OCI-LY3 (cell line): ENCODE measurements around the gene REEP5.

ENCODE experiments used
- H2AFZ ChIP-seq: fragments of 200-600, 300-600 bp; shearing (Covaris generic); 2 replicates; pipeline ENCODE4 v1.6.0; 2014; ENCODE audit warnings: antibody characterized with exemption, low read depth, low read length
- H3K27ac ChIP-seq: fragments of 200-600, 300-600 bp; sonication (generic); 2 replicates; pipeline ENCODE4 v1.5.1; 2014; ENCODE audit warnings: mild to moderate bottlenecking, low read length, moderate library complexity, mixed read lengths
- H3K27me3 ChIP-seq: fragments of 200-600, 300-600 bp; sonication (generic); 2 replicates; pipeline ENCODE4 v1.6.1; 2014; ENCODE audit warnings: low read depth, low read length, mixed read lengths
- H3K36me3 ChIP-seq: fragments of 200-600, 300-600 bp; sonication (generic); replicated peaks from 2 replicates; pipeline ENCODE3; 2014; ENCODE audit warnings: low read depth, low read length, mixed read lengths
- H3K4me1 ChIP-seq: fragments of 300-600, 200-600 bp; sonication (generic); 2 replicates; pipeline ENCODE4 v1.6.1; 2014; ENCODE audit warnings: low read length, mixed read lengths
- H3K4me2 ChIP-seq: fragments of 200-600, 300-600 bp; sonication (generic); 2 replicates; pipeline ENCODE4 v1.6.1; 2014; ENCODE audit warnings: low read length, mixed read lengths
- H3K4me3 ChIP-seq: fragments of 300-600, 200-600 bp; sonication (generic); 2 replicates; pipeline ENCODE4 v1.5.1; 2014; ENCODE audit warnings: antibody characterized with exemption, mild to moderate bottlenecking, low read length, moderate library complexity
- H3K79me2 ChIP-seq: fragments of 300-600, 200-600 bp; shearing (Covaris generic); 2 replicates; pipeline ENCODE4 v1.6.1; 2014; ENCODE audit warnings: mild to moderate bottlenecking, low read length, mixed read lengths
- H3K9ac ChIP-seq: fragments of 300-600, 200-600 bp; shearing (Covaris generic); 2 replicates; pipeline ENCODE4 v1.6.0; 2014; ENCODE audit warnings: mild to moderate bottlenecking, low read length, moderate library complexity
- H3K9me3 ChIP-seq: fragments of 200-600, 300-600 bp; shearing (Covaris generic); 2 replicates; pipeline ENCODE4 v1.6.1; 2014; ENCODE audit warnings: low read length, mixed read lengths; ENCODE audit not compliant: insufficient read depth
- H4K20me1 ChIP-seq: fragments of 200-600, 300-600 bp; sonication (generic); 2 replicates; pipeline ENCODE4 v1.6.1; 2016; ENCODE audit warnings: low read length, mixed read lengths; ENCODE audit not compliant: insufficient read depth
- EZH2phosphoT487 ChIP-seq: fragments of 200-600 bp; shearing (Covaris generic); IDR thresholded peaks from 2 replicates; pipeline ENCODE4 v1.6.1; 2018; ENCODE audit warnings: antibody characterized with exemption, mixed run types, low read depth
- TF ChIP-seq, protein P1 (sequence below): fragments of 200-600, 300-600 bp; sonication (generic); IDR thresholded peaks from 2 replicates; pipeline ENCODE4 v1.5.1; 2014; ENCODE audit warnings: antibody characterized with exemption, low read length, low read depth

REEP5 gene

DNA sequence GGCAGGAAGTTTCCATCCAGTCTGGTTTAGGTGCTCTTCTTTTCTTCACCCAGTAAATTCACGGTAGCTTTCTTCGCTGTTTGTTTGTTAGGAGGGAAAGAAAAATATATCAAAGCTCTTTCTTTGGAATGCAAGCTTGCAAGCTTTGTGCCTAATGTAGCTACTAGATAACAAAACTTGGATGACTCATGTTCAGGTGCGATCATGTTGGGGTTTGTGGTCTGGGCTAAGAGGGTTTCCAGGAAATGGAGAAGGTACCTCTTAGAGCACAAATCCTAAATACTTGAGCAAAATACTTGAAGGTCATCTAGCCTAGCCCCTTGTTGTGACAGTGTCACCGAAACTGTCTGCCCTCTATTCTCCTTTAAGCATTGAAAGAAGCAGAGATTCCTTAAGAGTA, 43.3 kb downstream of the REEP5 start:
- H3K9me3 ChIP-seq = no peaks in the 10 kb centered on the region
- 0 out of 2 replicates have a peak, but pooled peaks cover 4% of the 10 kb centered on the region for H4K20me1 ChIP-seq
- TF ChIP-seq, protein P1, sequence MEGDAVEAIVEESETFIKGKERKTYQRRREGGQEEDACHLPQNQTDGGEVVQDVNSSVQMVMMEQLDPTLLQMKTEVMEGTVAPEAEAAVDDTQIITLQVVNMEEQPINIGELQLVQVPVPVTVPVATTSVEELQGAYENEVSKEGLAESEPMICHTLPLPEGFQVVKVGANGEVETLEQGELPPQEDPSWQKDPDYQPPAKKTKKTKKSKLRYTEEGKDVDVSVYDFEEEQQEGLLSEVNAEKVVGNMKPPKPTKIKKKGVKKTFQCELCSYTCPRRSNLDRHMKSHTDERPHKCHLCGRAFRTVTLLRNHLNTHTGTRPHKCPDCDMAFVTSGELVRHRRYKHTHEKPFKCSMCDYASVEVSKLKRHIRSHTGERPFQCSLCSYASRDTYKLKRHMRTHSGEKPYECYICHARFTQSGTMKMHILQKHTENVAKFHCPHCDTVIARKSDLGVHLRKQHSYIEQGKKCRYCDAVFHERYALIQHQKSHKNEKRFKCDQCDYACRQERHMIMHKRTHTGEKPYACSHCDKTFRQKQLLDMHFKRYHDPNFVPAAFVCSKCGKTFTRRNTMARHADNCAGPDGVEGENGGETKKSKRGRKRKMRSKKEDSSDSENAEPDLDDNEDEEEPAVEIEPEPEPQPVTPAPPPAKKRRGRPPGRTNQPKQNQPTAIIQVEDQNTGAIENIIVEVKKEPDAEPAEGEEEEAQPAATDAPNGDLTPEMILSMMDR = no peak
- TF ChIP-seq EZH2phosphoT487 = no peak
- H3K27ac ChIP-seq = no peak overlapping the region
- peaks cover 7% of the 10 kb centered on the region for H3K4me1 ChIP-seq
- no peak overlapping the region for H3K4me2 ChIP-seq
- no peaks in the 10 kb centered on the region for H3K79me2 ChIP-seq
- peaks cover 35% of the 10 kb centered on the region for H3K36me3 ChIP-seq
- no peak overlapping the region for H3K4me3 ChIP-seq
- H3K27me3 ChIP-seq = no peaks in the 10 kb centered on the region
- H2AFZ ChIP-seq = no peak overlapping the region
- H3K9ac ChIP-seq = no peak overlapping the region

DNA sequence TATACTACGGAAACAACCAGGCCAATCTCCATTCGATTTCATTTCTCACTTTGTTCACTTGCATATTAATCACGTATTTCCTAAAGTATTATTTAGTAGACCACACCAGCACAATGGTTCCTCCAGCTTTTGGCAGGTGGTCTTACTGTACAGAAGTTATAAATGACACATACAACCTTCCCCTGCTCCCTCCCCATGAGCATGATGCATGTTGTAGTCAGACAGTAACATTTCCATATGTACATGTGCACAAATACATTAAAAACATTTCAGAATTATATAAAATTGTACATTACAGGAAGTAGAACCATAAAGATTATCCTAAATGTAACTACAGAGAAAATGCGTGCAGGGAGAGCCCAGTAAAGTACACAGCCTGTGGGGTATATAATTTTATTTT, 43.9 kb downstream of the REEP5 start:
- Histone ChIP-seq H2AFZ (no peak overlapping the region), H3K9me3 (no peaks in the 10 kb centered on the region), H3K4me3 (no peak overlapping the region), H3K36me3 (peaks cover 33% of the 10 kb centered on the region), H3K27me3 (no peaks in the 10 kb centered on the region), H3K4me2 (no peak overlapping the region), H3K4me1 (peaks cover 7% of the 10 kb centered on the region), H3K9ac (no peak overlapping the region), H4K20me1 (0 out of 2 replicates have a peak, but pooled peaks cover 4% of the 10 kb centered on the region), H3K79me2 (no peaks in the 10 kb centered on the region), H3K27ac (no peak overlapping the region)
- TF ChIP-seq, protein P1 = no peak
- TF ChIP-seq EZH2phosphoT487 = no peak

- Histone ChIP-seq H3K4me1 (peaks cover 7% of the 10 kb centered on the region), H3K9me3 (no peaks in the 10 kb centered on the region), H3K79me2 (no peaks in the 10 kb centered on the region), H3K4me3 (no peak overlapping the region), H3K27ac (no peak overlapping the region), H3K36me3 (peaks cover 25% of the 10 kb centered on the region), H3K4me2 (no peak overlapping the region), H4K20me1 (0 out of 2 replicates have a peak, but pooled peaks cover 4% of the 10 kb centered on the region), H3K9ac (no peak overlapping the region), H2AFZ (no peak overlapping the region), H3K27me3 (no peaks in the 10 kb centered on the region)
- no peak for TF ChIP-seq EZH2phosphoT487
- TF ChIP-seq, protein P1 = no peak
Observed at GRCh38 chr5:112876362-112876761, 45.7 kb downstream of the REEP5 start.

DNA sequence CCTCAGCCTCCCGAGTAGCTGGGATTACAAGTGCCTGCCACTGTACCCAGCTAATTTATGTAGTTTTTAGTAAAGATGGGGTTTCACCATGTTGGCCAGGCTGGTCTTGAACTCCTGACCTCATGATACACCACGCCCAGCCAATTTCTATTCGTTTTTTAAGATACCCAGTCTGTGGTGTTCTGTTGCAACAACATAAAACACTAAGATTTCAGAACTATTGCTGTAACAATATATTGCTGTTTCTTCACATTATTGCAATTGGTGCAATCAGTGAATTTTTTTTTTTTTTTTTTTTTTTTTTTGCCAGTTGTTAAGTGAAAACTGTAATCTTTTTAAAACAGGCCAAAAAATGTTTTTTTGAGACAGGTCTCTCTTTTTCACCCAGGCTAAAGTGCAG, 51.1 kb downstream of the REEP5 start:
- Histone ChIP-seq H3K9ac (no peak overlapping the region), H4K20me1 (peaks cover 4% of the 10 kb centered on the region; the same call in 1 of the 2 replicates), H3K4me2 (no peak overlapping the region), H3K36me3 (peaks cover 17% of the 10 kb centered on the region), H3K4me3 (no peak overlapping the region), H3K9me3 (no peaks in the 10 kb centered on the region), H3K27ac (no peak overlapping the region), H3K79me2 (peaks cover 22% of the 10 kb centered on the region), H3K27me3 (no peaks in the 10 kb centered on the region), H2AFZ (no peak overlapping the region), H3K4me1 (peaks cover 20% of the 10 kb centered on the region)
- TF ChIP-seq, protein P1 = no peak
- no peak for TF ChIP-seq EZH2phosphoT487
